Vagina (tissue), 2 donors: ENCODE data around the gene DCAF12. TPM values are rescaled to one million over a fixed set of nuclear protein-coding genes. Genes with fewer than 3 reads are reported as not detected.
"Not testable (repeated sequence)": the region's sequence is repeated elsewhere in the genome, so short reads cannot be mapped to it uniquely, and the experiment has no call there.

Source experiments
- DNase-seq, 2 donors: peaks; one replicate each; pipeline ENCODE4 v3.0.0-alpha.2; 2017; ENCODE audit errors: extremely low spot score in 2 of 2
- H3K27ac ChIP-seq: fragments of 200-600 bp; sonication (generic); one replicate; pipeline ENCODE4 v1.5.1; 2019
- H3K27me3 ChIP-seq: fragments of 200-600 bp; sonication (generic); one replicate; pipeline ENCODE4 v1.5.1; 2019
- H3K36me3 ChIP-seq, 2 donors: fragments of 200-600 bp; sonication (generic); one replicate each; pipeline ENCODE4 v1.5.1; 2017 to 2019
- H3K4me1 ChIP-seq: fragments of 200-600 bp; sonication (generic); one replicate; pipeline ENCODE4 v1.5.1; 2019
- H3K4me3 ChIP-seq, 2 donors: fragments of 200-600 bp; sonication (generic); 1 replicate in 1 of 2; 2 replicates in 1 of 2; pipeline ENCODE4 v1.5.1; 2016 to 2019
- H3K9me3 ChIP-seq: fragments of 200-600 bp; sonication (generic); one replicate; pipeline ENCODE4 v1.5.1; 2019
- CTCF ChIP-seq, 3 experiments: fragments of 450-650 bp in 2 of 3; fragments of 200-600 bp in 1 of 3; sonication (generic) in 1 of 3; IDR thresholded peaks; one replicate each; pipeline ENCODE4 v1.5.1; 2017 to 2019; ENCODE audit warnings: antibody characterized with exemption in 3 of 3, mild to moderate bottlenecking in 2 of 3, moderate library complexity in 2 of 3
- POLR2A ChIP-seq, 2 donors: fragments of 450-650 bp; IDR thresholded peaks; one replicate each; pipeline ENCODE4 v1.6.1; 2017; ENCODE audit warnings: antibody characterized with exemption in 2 of 2, mild to moderate bottlenecking in 2 of 2, moderate library complexity in 2 of 2
- POLR2AphosphoS5 ChIP-seq, 2 donors: sonication (generic); formaldehyde crosslinking; IDR thresholded peaks; one replicate each; pipeline ENCODE4 v1.9.0; 2017; ENCODE audit warnings: antibody characterized with exemption in 2 of 2, mild to moderate bottlenecking in 2 of 2, low read depth in 1 of 2; ENCODE audit not compliant: insufficient read depth in 1 of 2
- intact Hi-C: fragments of 100-400 bp; cut with DNase I; formaldehyde crosslinking; loops from one replicate; pipeline ENCODE4 v1.15.1; 2023
- total RNA-seq: library from RNA; depleted of rRNA; stranded (reverse); fragments of >200 nt; gene quantifications from one replicate; pipeline ENCODE4 v1.2.3, GENCODE V29; 2016

The DCAF12 gene
- total RNA-seq, 1 donor from 2014 or later = 31.2 TPM

- H3K4me1 ChIP-seq = no peaks in the 10 kb centered on the region
- no peak overlapping the region for H3K27ac ChIP-seq
- no peaks in the 10 kb centered on the region for H3K36me3 ChIP-seq
- intact Hi-C loops = no loop called here
- no peak overlapping the region for H3K4me3 ChIP-seq
- no peak for DNase-seq
- no peaks in the 10 kb centered on the region for H3K27me3 ChIP-seq
- no peaks in the 10 kb centered on the region for H3K9me3 ChIP-seq
- TF ChIP-seq CTCF (IDR thresholded peaks at IDR 0.05) (no peak), POLR2AphosphoS5 (IDR thresholded peaks at IDR 0.05; ENCODE audit: insufficient read depth in 1 of 2, low read depth in 1 of 2) (no peak), POLR2A (IDR thresholded peaks at IDR 0.05) (no peak)
These were observed 24.9 kb upstream of the DCAF12 start for GRCh38 chr9:34151398-34151797.

GRCh38 chr9:34145165-34145564, 18.7 kb upstream of the DCAF12 start:
- DNase-seq = no peak
- H3K9me3 ChIP-seq = no peaks in the 10 kb centered on the region
- no peaks in the 10 kb centered on the region for H3K36me3 ChIP-seq
- no peak overlapping the region for H3K4me3 ChIP-seq
- H3K27me3 ChIP-seq = no peaks in the 10 kb centered on the region
- no peak for TF ChIP-seq POLR2A (IDR thresholded peaks at IDR 0.05)
- TF ChIP-seq POLR2AphosphoS5 (IDR thresholded peaks at IDR 0.05; ENCODE audit: insufficient read depth in 1 of 2, low read depth in 1 of 2) = no peak
- TF ChIP-seq CTCF (IDR thresholded peaks at IDR 0.05) = no peak
- no peaks in the 10 kb centered on the region for H3K4me1 ChIP-seq
- H3K27ac ChIP-seq = no peak overlapping the region
- intact Hi-C loops = no loop called here

GRCh38 chr9:34143116-34143515, 16.6 kb upstream of the DCAF12 start:
- Histone ChIP-seq H3K4me1 (no peaks in the 10 kb centered on the region), H3K27me3 (no peaks in the 10 kb centered on the region), H3K36me3 (no peaks in the 10 kb centered on the region), H3K9me3 (no peaks in the 10 kb centered on the region), H3K4me3 (no peak overlapping the region), H3K27ac (no peak overlapping the region)
- TF ChIP-seq CTCF (IDR thresholded peaks at IDR 0.05) = no peak
- TF ChIP-seq POLR2AphosphoS5 (IDR thresholded peaks at IDR 0.05; ENCODE audit: insufficient read depth in 1 of 2, low read depth in 1 of 2) = no peak
- no peak for TF ChIP-seq POLR2A (IDR thresholded peaks at IDR 0.05)
- no peak for DNase-seq
- intact Hi-C loops = no loop called here

- DNase-seq = no peak
- Histone ChIP-seq H3K36me3 (no peaks in the 10 kb centered on the region), H3K4me3 (no peak overlapping the region), H3K27me3 (no peaks in the 10 kb centered on the region), H3K4me1 (no peaks in the 10 kb centered on the region), H3K9me3 (no peaks in the 10 kb centered on the region), H3K27ac (no peak overlapping the region)
- TF ChIP-seq POLR2AphosphoS5 (IDR thresholded peaks at IDR 0.05; ENCODE audit: insufficient read depth in 1 of 2, low read depth in 1 of 2) = no peak
- no peak for TF ChIP-seq POLR2A (IDR thresholded peaks at IDR 0.05)
- TF ChIP-seq CTCF (IDR thresholded peaks at IDR 0.05) = no peak
- intact Hi-C loops = no loop called here
These were observed 14.4 kb upstream of the DCAF12 start for GRCh38 chr9:34140853-34141252.

- no peaks in the 10 kb centered on the region for H3K36me3 ChIP-seq
- TF ChIP-seq CTCF (IDR thresholded peaks at IDR 0.05) (no peak), POLR2A (IDR thresholded peaks at IDR 0.05) (no peak), POLR2AphosphoS5 (IDR thresholded peaks at IDR 0.05; ENCODE audit: insufficient read depth in 1 of 2, low read depth in 1 of 2) (no peak)
- no peak overlapping the region for H3K4me3 ChIP-seq
- no peaks in the 10 kb centered on the region for H3K9me3 ChIP-seq
- intact Hi-C loops = loop anchor here (5.0 kb wide), 1 partner anchor 898 kb away; no protein-coding TSS in a partner anchor
- H3K4me1 ChIP-seq = no peaks in the 10 kb centered on the region
- no peak for DNase-seq
- H3K27me3 ChIP-seq = no peaks in the 10 kb centered on the region
- H3K27ac ChIP-seq = no peak overlapping the region
These were observed 13.1 kb upstream of the DCAF12 start for GRCh38 chr9:34139477-34140146.

GRCh38 chr9:34138644-34139043, 12.1 kb upstream of the DCAF12 start:
- H3K4me1 ChIP-seq, H3K36me3 ChIP-seq, H3K4me3 ChIP-seq, H3K27me3 ChIP-seq, DNase-seq, H3K27ac ChIP-seq, H3K9me3 ChIP-seq: not testable (repeated sequence)
- intact Hi-C loops = loop anchor here (5.0 kb wide), 1 partner anchor 899 kb away; no protein-coding TSS in a partner anchor
